Putamen (tissue), 1 donor: ENCODE results near the gene CCDC184.

Experiments used
- DNase-seq: peaks from one replicate; pipeline ENCODE4 v3.0.0-alpha.2; 2016; ENCODE audit warnings: low spot score

CCDC184 gene

DNA sequence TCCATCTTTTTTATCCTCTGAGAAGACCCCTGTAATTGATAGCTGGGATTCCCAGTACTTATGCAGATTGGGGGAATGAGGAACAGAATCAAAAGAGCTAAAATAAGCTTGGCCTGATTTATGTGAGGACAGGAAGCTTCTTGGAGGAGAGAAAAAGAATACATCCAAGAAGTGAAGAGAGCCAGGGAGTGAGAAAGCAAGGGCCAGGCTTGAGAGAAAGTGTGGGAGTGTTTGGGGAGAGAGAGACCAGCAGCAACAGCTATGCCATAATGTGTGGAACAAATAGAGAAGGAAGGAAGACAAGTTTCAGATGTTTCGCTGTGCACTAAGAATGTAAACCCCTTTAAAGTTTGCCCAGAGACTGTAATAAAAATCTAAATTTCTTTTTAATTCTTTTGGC, 4.0 kb upstream of the CCDC184 start:
- DNase-seq: no peak

DNA sequence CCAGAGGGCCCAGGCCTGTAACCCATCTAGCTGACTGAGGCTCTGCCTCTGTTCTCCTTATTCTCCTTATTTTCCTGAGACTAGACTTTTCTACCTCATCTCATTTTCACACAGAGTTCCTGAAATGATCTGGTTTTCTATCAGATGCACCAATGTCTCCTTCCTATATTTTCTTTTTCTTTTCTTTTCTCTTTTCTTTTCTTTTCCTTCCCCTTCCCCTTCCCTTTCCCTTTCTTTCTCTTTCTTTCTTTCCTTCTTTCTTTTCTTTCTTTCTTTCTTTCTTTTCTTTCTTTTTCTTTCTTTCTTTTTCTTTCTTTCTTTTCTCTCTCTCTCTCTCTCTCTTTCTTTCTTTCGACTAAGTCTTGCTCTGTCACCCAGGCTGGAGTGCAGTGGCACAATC, 3.0 kb upstream of the CCDC184 start:
- DNase-seq: no peak

DNA sequence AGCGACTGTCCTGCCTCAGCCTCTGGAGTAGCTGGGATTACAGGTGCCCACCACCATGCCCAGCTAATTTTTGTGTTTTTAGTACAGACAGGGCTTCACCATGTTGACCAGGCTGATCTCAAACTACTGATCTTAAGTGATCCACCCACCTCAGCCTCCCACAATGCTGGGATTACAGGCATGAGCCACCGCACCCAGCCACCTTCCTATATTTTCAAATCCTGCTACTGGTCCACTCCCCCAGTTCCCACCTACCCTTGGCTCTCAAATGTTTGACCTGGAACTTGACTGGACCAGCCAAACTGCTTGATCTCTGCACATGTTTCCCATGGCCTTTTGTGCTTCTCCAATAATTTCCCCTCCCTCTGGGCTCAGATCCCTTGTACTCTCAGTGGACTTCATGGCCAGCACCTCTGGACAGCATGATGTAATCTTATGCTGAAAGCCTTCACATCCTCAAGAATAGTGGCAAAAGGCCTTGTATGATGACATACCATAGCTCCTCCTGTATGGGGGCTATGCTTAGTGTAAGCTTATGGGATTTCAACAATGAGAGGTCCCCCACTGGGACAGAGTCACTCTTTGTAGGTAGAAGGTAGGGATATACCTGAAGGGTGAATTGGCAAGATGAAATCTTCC, 2.5 kb upstream of the CCDC184 start:
- DNase-seq: no peak

DNA sequence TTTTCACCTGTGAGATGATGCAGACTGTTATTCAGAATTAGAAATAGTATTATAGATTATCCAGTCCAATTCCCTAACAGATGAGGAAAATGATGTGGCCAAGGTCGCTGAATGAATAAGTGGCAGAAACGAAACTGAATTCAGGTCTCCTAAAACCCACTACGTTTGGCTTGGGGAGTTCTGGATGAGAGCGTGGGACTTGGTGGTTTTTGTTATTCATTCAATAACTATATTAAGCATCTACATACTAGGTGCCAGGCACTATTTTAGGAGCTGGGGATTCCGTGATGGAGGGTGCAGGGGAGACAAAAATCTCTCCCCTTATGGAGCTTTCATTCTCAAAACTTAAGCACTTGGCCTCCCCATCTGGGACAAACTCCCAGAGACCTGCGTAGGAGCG, 813 bp upstream of the CCDC184 start:
- no peak for DNase-seq

DNA sequence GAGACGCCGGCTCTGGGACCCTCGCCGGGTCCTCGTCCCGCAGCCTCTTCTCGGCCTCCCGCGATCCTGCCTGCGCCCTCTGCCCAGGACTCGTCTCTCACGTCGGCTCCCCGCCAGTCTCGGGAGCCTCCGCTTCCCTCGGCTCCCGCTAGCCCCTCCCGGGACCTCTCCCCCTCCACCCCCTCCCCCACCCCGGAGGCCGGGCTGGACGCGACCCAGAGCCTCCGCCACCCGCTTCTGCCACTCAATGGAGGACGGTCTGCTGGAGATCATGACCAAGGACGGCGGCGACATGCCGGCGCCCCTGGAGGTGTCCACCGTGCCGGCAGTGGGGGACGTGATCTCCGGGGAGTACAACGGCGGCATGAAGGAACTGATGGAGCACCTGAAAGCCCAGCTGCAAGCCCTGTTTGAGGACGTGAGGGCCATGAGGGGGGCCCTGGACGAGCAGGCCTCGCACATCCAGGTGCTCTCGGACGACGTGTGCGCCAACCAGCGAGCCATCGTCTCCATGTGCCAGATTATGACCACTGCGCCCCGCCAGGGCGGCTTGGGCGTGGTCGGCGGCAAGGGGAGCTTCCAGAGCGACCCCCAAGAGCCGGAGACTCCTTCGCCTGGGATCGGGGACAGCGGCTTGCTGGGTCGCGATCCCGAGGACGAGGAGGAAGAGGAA, 568 bp downstream of the CCDC184 start:
- DNase-seq: no peak

DNA sequence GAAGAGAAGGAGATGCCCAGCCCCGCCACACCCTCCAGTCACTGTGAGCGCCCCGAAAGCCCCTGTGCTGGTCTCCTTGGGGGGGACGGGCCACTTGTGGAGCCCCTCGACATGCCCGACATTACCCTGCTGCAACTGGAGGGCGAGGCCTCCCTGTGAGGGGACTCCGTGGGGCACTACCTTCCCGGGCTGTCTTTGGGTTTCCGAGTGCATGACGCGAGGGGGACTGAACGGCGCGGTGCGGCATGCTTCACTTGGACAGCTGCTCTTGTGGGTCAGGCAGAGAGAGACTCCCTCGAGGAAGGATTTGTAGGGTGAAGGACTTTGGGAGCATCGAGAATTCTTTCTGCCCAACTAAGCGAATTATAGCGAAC, 1.1 kb downstream of the CCDC184 start:
- no peak for DNase-seq

DNA sequence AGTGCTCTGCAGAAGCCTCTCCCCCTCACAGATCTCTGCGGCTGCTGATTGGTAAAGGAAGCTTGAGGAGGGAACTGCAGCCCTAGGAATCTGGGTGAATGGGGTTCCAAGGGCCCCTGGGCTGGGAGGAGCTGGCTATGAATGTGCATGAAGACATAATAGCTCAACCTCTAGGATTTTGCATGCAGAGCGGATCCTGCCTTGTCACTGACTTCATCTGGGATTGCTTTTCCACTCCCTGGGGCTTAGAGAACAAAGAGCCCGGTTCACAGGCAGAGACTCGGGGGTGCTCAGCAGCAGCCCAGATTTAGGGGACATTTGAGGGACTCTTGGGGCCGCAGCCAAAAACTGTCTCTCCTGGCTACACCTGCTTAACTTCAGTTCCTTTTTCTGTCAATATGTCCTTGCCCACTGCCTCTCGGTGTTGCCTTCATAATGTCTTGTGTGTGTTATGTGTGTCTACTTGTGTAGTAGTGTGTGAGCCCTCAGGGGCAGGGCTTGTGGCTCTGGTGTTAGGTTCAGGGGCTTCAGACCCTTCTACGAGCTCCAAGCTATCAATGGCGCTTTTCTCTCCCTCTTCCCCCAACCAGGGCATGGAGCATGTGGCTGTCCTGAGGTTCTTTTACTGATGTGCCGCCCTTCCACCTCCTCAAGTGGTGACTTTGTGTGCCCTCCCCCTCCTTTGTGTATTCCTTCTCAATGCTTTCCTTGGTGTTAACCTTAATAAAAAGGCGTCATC, 1.9 kb downstream of the CCDC184 start:
- DNase-seq: peak; percentile 66

DNA sequence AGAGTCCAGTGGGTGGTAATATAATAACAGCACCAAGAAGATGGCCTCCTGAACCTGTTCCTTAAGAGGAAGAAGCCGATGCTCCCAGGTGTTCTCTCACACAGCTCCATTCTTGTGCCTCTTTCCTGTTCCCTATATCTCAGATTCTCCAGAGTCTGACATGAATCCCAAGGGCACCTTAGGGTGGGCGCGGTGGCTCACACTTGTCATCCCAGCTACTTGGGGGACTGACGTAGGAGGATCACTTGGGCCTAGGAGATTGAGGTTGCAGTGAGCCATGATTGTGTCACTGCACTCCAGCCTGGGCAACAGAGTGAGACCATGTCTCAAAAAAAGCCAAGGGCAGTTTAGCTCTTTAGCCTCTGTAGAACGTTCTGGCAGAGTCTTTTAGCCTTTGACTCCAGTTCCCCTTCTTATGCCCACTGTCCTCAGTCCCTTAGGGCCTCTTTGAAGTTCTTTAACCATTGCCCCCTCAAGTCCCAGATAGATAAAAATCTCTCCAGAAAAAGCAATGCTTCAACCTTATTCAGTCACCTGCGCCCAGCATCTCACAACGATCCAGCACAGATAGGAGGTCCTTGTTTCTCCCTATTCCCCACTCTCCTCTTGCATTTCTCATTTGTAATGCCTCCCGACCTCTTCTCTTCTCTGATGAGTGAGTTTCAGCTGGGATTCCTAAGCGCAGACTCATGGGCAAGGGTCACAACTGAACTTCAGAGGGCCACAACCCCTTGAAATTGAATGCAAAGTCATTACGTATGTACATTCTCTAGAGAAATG, 4.7 kb downstream of the CCDC184 start:
- no peak for DNase-seq

DNA sequence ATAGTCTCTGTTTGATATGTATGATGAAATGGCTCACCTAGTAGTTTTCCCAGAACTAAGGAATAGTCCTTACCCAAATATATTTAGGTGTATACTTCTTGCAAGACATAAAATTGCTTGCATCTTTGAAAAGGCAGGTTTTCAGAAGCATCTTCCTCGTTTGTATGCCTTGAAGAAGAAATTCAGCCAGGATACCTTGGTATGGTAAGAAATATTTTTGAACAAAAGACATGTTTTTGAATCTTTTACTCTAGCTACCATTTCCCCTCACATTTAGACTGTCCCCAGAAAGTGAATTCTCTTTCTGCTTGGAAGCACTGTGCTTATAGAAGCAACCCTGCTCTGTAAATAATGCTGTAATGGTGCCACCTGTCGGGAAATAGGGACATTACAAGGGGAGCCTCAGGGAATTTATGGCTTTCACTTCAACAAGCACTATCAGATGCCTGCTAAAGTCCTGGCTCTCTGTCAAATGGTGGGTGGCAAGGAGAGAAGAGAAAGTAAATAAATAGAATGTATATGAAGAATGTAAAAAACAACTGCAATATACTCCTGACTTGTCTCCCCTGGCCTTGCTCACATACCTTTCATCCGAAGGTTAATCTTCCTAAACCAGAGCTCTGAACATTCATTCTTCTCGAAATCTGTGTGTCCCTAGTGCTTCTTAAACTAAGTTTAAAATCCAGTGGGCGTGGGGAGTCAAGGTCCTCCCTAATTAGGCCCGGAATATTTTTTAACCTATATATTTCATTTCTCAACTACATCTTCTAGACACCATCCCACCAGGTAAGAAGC, 6.1 kb downstream of the CCDC184 start:
- peak; percentile 78 for DNase-seq

DNA sequence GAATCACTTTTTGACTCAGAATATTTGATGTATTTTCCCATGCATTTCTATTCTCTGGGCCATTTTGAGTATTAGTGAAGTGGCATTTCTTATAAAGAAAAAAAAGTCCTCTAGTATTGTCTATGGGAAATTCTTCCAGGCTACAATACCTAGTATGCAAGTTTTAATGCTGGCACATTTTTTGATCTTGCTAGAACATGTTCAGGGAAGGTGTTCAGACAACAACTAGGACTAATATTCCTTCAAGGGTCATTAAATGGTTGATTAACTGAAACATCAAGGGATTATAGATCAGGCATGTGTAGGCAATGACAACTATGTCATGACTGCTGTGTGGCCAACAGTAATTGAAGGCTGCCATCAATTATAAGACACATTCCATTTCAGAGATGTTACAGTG, 7.7 kb downstream of the CCDC184 start:
- DNase-seq: no peak

DNA sequence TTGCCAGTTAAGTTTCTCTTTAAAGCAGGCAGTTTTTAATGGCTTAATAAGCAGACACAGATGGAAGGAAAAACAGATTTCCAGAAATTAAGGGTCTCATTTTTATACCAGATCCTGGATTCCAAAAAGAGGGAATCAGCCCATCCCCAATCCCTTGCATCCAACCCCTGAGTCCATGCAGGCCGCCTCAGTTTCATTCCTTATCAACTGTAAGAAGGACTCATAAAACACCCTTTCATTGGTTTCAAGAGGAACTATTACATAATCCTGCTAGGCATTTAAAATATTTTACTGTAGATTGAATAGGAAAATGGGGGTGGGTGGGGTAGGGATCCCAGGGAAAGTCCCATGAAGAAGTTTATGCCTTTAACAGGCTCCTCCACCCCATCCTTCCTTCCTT, 9.4 kb downstream of the CCDC184 start:
- no peak for DNase-seq

DNA sequence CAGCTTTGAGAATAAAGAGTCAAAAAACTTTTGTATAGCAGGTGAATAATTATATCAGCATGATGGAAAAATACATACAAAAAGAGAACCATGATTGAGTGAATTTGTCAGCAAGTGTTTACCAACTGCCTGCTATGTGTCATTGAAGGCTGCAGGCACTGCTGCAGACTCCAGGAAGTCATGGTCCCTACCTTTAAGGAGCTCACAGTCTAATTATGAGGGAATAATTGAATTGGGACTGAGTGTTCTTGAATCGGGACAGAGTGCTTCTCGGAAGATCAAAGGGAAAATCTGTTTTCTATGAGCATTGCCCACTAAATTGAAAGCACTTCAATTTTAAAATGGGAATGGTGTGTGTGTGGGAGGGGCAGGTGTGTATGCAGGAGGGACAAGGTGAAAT, 10.2 kb downstream of the CCDC184 start:
- no peak for DNase-seq

DNA sequence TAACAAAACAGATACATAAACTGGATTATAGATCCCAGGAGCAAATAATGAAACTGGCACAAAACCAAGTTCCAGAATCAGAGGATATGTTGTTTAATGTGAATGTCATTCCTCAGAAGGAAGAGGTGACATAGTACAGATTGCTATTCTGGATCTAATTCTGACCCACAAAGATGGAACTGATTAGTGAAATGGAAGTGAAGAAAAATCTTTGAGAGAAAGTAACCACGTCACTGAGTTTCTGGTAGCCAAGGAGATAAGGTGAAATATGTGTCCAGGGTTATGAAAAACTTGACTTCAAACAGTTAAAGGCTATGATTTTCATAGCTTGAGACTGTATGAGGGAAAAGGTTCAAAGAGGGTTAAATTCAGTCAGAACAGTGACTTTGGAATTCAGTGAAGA, 11.4 kb downstream of the CCDC184 start:
- DNase-seq: no peak

DNA sequence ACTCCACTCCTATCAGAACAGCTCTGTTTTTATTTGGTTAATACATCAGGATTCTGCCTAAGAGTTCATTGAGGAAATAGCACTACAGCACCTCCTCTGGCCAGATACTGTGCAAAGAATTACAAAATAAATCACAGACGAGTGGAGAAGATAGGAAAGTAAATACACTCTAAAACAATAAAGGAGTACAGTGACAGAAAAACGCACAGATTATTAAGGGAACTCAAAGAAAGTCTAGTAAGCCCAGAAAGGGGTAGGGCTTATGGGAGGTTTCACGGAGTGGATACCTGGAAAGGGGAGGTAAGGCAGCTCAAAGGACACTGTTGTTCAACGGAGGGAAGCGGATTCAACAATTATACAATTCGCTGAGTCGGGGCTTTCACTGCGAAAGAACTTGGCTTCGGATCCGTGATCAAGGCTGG, 14.1 kb downstream of the CCDC184 start:
- peak; percentile 49 for DNase-seq

DNA sequence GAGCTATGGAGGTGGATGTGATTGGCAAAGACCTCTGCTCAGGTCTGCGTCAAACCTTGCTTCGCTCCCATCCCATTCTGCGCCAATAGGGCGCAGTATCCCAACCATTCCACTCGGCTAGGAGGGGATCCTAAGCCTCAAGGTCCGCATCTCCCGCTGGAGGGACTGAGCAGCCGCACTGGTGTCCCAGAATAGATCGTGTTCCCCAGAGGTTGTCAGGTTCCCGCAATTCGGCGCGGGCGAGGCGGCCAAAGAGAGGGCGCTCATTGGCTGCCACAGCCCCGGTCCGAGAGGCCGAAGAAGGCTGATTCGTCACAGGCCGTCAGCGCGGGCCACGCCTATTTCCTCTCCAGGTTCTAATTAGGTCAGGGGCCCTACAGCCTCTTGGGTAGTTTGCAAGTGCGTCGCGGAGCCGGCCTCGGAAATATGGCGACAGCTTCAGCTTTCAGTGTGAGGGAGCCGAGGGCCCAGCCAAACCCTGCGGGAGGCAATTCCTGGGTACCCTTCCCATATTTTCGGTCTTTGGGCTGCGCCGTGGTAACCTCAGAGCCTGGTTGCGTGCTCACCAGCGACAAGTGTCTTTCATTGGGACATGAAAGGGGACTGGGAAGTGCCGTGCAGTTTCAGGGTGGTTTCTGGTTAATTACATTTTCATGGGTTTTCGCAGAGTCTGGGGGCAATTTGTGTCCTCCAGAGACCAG, 14.7 kb downstream of the CCDC184 start:
- peak; percentile 92 for DNase-seq

DNA sequence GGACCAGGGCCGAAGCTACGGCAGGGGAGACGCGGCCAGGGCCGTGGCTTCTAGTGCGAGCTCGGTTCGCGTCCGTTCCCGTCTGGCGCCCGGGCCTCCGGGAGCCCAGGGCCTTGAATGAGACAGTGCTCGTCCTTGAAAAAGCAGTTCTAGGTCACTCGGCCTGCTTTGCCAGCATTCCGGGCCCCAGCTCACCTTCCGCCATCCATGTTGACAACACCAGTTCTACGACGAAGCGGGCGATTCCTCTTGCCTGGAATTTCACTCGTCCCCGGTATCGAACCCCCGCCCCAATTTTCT, 15.2 kb downstream of the CCDC184 start:
- DNase-seq: no peak

DNA sequence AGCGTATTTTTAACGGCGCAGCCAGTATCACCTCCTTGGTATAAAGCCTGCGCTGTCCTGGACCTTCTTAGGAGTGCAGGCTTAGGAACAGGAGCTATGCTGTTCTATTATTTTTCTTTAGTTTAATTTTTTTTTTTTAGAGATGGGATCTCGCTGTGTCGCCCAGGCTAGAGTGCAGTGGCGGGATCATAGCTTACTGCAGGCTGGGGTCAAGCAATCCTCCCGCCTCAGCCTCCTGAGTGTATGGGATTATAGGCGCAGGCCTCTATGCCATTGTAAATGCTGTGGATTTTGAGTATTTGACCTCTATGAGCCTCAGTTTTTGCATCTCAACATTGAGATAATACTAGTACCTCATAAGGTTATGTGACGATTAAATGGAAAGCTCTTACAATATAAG, 15.5 kb downstream of the CCDC184 start:
- no peak for DNase-seq

DNA sequence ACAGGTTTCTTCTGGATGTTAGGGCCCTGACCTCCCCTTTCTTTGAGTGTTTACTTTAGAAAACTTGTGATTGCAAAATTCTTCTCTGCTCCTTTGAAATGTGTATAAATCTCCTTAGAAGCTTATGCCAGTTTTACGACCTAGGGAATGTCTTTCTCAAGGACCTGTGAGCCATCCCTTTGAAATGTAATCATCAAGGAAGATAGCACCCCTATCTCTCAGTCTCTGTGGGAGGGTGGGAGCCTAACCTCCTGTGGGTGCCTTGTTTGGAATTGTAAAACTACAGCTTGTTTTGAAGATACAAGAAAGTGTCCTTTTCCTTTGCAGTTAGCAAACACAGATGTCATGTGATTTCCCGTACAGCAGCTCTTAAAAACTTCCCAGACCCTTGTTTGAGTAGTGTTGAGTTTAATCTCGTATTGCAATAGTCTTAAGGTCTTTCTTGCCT, 16.4 kb downstream of the CCDC184 start:
- no peak for DNase-seq

DNA sequence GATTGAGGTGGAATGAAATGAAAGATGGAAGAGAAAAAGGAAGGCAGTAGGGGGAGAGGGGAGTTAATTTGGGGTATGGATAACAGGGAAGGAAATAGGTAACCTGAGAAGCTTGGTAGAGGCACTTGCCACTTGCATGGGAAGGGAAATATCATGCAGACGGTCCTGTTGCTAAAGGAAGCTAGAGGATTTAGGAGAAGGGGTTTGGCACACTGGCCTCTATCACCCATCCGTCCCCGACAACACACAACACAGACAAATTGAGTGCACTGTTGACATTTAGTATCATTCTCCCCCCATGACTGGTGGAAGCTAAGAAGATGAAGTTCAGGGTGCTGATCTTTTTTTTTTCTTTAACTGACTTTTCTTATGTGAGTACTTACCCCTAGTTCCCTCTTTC, 17.6 kb downstream of the CCDC184 start:
- no peak for DNase-seq

DNA sequence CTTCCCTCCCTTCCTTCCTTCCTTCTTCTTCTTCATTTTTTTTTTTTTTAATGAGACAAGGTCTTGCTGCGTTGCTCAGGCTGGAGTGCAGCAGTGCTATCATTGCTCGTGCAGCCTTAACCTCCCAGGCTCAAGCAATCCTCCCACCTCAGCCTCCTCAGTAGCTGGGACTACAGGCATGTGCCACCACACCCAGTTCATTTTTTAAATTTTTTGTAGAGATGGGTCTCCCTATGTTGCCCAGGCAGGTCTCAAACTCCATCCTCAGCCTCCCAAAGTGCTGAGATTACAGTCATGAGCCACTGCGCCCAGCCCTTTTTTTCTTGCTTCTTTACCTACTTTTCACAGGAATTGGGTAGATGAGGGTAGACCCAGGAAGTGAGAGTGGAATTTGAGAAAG, 18.1 kb downstream of the CCDC184 start:
- DNase-seq: no peak

DNA sequence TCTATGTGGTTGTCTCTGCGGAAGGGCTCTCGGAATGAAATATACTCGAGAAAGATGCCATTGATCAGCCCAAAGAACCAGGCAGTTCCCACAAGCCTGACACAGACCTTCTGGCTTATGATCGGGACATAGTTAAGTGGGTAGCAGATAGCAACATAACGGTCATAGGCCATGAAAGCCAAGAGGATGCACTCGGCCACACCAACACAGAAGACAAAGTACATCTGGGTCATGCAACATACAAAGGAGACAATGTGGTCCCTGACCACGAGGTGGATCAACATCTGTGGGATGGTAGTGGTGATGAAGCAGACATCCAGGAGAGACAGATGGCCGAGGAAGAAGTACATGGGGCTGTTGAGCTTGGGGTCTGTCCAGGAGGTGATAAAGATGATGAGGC, 19.3 kb downstream of the CCDC184 start:
- DNase-seq: no peak
